GM23338 (cell line): ENCODE measurements around the gene ALOX12. TPM values are rescaled to one million over a fixed set of nuclear protein-coding genes. Genes with fewer than 3 reads are reported as not detected.

ENCODE experiments used
- ATAC-seq: fragments of 200-7000 bp; cut with Tn5 transposase; 3 replicates; pipeline ENCODE4 v1.9.1; 2020
- DNase-seq: peaks from one replicate; pipeline ENCODE4 v3.0.0-alpha.2; 2015; ENCODE audit warnings: low spot score
- H2AFZ ChIP-seq: fragments of 200-600 bp; sonication (generic); 2 replicates; pipeline ENCODE4 v1.8.0; 2016; ENCODE audit warnings: antibody characterized with exemption, mild to moderate bottlenecking, moderate library complexity
- H3F3A ChIP-seq: fragments of 200-600 bp; sonication (generic); replicated peaks from 2 replicates; pipeline ENCODE4 v1.8.0; 2017; ENCODE audit warnings: antibody characterized with exemption, mixed run types, low read depth
- H3K27ac ChIP-seq: fragments of 200-600 bp; sonication (generic); 2 replicates; pipeline ENCODE4 v1.6.1; 2016; ENCODE audit warnings: low read depth
- H3K27me3 ChIP-seq: fragments of 200-600 bp; sonication (generic); 2 replicates; pipeline ENCODE4 v1.8.0; 2016; ENCODE audit warnings: mild to moderate bottlenecking, mixed run types, moderate library complexity; ENCODE audit not compliant: insufficient read depth
- H3K36me3 ChIP-seq: fragments of 200-600 bp; sonication (generic); 2 replicates; pipeline ENCODE4 v1.8.0; 2016; ENCODE audit warnings: mild to moderate bottlenecking; ENCODE audit not compliant: insufficient read depth
- H3K4me1 ChIP-seq: fragments of 200-600 bp; sonication (generic); 2 replicates; pipeline ENCODE4 v1.8.0; 2016; ENCODE audit warnings: mild to moderate bottlenecking, moderate library complexity; ENCODE audit not compliant: insufficient read depth
- H3K4me2 ChIP-seq: fragments of 200-600 bp; sonication (generic); 2 replicates; pipeline ENCODE4 v1.7.1; 2017; ENCODE audit warnings: mixed run types
- H3K4me3 ChIP-seq: fragments of 200-600 bp; sonication (generic); 2 replicates; pipeline ENCODE4 v1.6.1; 2016; ENCODE audit warnings: mixed run types
- H3K79me2 ChIP-seq: fragments of 200-600 bp; sonication (generic); replicated peaks from 2 replicates; pipeline ENCODE4 v1.8.0; 2017; ENCODE audit warnings: mild to moderate bottlenecking; ENCODE audit not compliant: insufficient read depth
- H3K9me2 ChIP-seq: fragments of 200-600 bp; sonication (generic); 2 replicates; pipeline ENCODE4 v1.8.0; 2017; ENCODE audit not compliant: insufficient read depth
- H4K20me1 ChIP-seq: fragments of 200-600 bp; sonication (generic); replicated peaks from 2 replicates; pipeline ENCODE4 v1.8.0; 2017; ENCODE audit warnings: mild to moderate bottlenecking; ENCODE audit not compliant: insufficient read depth
- H3K27ac Mint-ChIP-seq: 2 replicates; pipeline ENCODE4 v1.8.0; 2020; ENCODE audit warnings: inconsistent platforms, mild to moderate bottlenecking, moderate library complexity, mixed read lengths
- H3K27me3 Mint-ChIP-seq: 3 replicates; pipeline ENCODE4 v1.8.0; 2022; ENCODE audit warnings: low read depth, mild to moderate bottlenecking, moderate library complexity, mixed read lengths, inconsistent platforms; ENCODE audit not compliant: insufficient read depth, poor library complexity
- H3K36me3 Mint-ChIP-seq: 3 replicates; pipeline ENCODE4 v1.8.0; 2021; ENCODE audit warnings: low read depth, mild to moderate bottlenecking, inconsistent platforms, moderate library complexity, mixed read lengths
- H3K4me1 Mint-ChIP-seq: 3 replicates; pipeline ENCODE4 v1.8.0; 2020; ENCODE audit warnings: mild to moderate bottlenecking, inconsistent platforms, mixed read lengths
- H3K4me3 Mint-ChIP-seq: 3 replicates; pipeline ENCODE4 v1.8.0; 2021; ENCODE audit warnings: moderate library complexity, mild to moderate bottlenecking, inconsistent platforms, mixed read lengths
- H3K9me3 Mint-ChIP-seq: 3 replicates; pipeline ENCODE4 v1.8.0; 2020; ENCODE audit warnings: moderate library complexity, mild to moderate bottlenecking, inconsistent platforms, mixed read lengths
- JUNB ChIP-seq: IDR thresholded peaks from one replicate; pipeline ENCODE4 v1.6.1; 2016; ENCODE audit warnings: antibody characterized with exemption; ENCODE audit not compliant: unreplicated experiment
- STAT1 ChIP-seq: IDR thresholded peaks from one replicate; pipeline ENCODE4 v1.6.1; 2016; ENCODE audit warnings: antibody characterized with exemption; ENCODE audit not compliant: unreplicated experiment
- polyA plus RNA-seq: library from polyadenylated mRNA; unstranded; fragments of >200 nt; fragmentation: Nextera tagmentation; extraction: Ambion mirVana; gene quantifications from 2 replicates; pipeline ENCODE4 v1.2.1, GENCODE V29; 2016
- total RNA-seq: library from RNA; depleted of rRNA; stranded (reverse); fragments of >200 nt; shearing (Covaris generic); gene quantifications from 2 replicates; pipeline ENCODE4 v1.2.3, GENCODE V29; 2014
- TF ChIP-seq, protein P1 (sequence below): IDR thresholded peaks from one replicate; pipeline ENCODE4 v1.6.1; 2018; ENCODE audit warnings: antibody characterized with exemption; ENCODE audit not compliant: unreplicated experiment
- TF ChIP-seq, protein P2 (sequence below), 2 experiments: fragments of 200-600 bp in 1 of 2; sonication (generic) in 1 of 2; conservative IDR thresholded peaks; 2 replicates each; pipeline versions ENCODE4 v1.5.1 to v1.6.1; 2016 to 2017; ENCODE audit warnings: antibody characterized with exemption in 2 of 2, low read depth in 2 of 2, mild to moderate bottlenecking in 2 of 2, moderate library complexity in 1 of 2

Gene ALOX12
- total and polyA plus RNA-seq, 2 experiments from 2014 or later, result 1.2 to 1.8 TPM

- ATAC-seq, result no peak
- H3K9me3 Mint-ChIP-seq, result no peaks in the 10 kb centered on the region
- H2AFZ ChIP-seq, result no peak overlapping the region
- TF ChIP-seq, protein P1, sequence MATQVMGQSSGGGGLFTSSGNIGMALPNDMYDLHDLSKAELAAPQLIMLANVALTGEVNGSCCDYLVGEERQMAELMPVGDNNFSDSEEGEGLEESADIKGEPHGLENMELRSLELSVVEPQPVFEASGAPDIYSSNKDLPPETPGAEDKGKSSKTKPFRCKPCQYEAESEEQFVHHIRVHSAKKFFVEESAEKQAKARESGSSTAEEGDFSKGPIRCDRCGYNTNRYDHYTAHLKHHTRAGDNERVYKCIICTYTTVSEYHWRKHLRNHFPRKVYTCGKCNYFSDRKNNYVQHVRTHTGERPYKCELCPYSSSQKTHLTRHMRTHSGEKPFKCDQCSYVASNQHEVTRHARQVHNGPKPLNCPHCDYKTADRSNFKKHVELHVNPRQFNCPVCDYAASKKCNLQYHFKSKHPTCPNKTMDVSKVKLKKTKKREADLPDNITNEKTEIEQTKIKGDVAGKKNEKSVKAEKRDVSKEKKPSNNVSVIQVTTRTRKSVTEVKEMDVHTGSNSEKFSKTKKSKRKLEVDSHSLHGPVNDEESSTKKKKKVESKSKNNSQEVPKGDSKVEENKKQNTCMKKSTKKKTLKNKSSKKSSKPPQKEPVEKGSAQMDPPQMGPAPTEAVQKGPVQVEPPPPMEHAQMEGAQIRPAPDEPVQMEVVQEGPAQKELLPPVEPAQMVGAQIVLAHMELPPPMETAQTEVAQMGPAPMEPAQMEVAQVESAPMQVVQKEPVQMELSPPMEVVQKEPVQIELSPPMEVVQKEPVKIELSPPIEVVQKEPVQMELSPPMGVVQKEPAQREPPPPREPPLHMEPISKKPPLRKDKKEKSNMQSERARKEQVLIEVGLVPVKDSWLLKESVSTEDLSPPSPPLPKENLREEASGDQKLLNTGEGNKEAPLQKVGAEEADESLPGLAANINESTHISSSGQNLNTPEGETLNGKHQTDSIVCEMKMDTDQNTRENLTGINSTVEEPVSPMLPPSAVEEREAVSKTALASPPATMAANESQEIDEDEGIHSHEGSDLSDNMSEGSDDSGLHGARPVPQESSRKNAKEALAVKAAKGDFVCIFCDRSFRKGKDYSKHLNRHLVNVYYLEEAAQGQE, result no peak
- TF ChIP-seq STAT1, result no peak
- TF ChIP-seq JUNB, result no peak
- TF ChIP-seq, protein P2, sequence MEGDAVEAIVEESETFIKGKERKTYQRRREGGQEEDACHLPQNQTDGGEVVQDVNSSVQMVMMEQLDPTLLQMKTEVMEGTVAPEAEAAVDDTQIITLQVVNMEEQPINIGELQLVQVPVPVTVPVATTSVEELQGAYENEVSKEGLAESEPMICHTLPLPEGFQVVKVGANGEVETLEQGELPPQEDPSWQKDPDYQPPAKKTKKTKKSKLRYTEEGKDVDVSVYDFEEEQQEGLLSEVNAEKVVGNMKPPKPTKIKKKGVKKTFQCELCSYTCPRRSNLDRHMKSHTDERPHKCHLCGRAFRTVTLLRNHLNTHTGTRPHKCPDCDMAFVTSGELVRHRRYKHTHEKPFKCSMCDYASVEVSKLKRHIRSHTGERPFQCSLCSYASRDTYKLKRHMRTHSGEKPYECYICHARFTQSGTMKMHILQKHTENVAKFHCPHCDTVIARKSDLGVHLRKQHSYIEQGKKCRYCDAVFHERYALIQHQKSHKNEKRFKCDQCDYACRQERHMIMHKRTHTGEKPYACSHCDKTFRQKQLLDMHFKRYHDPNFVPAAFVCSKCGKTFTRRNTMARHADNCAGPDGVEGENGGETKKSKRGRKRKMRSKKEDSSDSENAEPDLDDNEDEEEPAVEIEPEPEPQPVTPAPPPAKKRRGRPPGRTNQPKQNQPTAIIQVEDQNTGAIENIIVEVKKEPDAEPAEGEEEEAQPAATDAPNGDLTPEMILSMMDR (conservative IDR thresholded peaks at IDR 0.05; ENCODE audit: low read depth in 2 of 2), result no peak
- H3K4me1 Mint-ChIP-seq, result no peaks in the 10 kb centered on the region; the same call in 2 of the 3 replicates
- no peaks in the 10 kb centered on the region for H3K36me3 ChIP-seq
- H3K27me3 Mint-ChIP-seq, result peaks cover 9% of the 10 kb centered on the region
- H3K4me3 ChIP-seq, result no peak overlapping the region
- no peak overlapping the region for H3K4me3 Mint-ChIP-seq
- no peaks in the 10 kb centered on the region for H3K9me2 ChIP-seq
- peaks cover 12% of the 10 kb centered on the region for H3K36me3 Mint-ChIP-seq
- H3K4me2 ChIP-seq, result no peak overlapping the region
- 0 out of 2 replicates have a peak, but pooled peaks cover 2% of the 10 kb centered on the region for H3F3A ChIP-seq
- H3K27ac ChIP-seq, result no peak overlapping the region
- DNase-seq, result no peak
- no peaks in the 10 kb centered on the region for H3K79me2 ChIP-seq
- peaks cover 9% of the 10 kb centered on the region for H3K27me3 ChIP-seq
- H3K27ac Mint-ChIP-seq, result no peak overlapping the region
- H3K4me1 ChIP-seq, result no peaks in the 10 kb centered on the region
- H4K20me1 ChIP-seq, result peaks cover 11% of the 10 kb centered on the region; the same call in 1 of the 2 replicates
Observed at GRCh38 chr17:7002288-7003047, 6.6 kb downstream of the ALOX12 start.

DNA sequence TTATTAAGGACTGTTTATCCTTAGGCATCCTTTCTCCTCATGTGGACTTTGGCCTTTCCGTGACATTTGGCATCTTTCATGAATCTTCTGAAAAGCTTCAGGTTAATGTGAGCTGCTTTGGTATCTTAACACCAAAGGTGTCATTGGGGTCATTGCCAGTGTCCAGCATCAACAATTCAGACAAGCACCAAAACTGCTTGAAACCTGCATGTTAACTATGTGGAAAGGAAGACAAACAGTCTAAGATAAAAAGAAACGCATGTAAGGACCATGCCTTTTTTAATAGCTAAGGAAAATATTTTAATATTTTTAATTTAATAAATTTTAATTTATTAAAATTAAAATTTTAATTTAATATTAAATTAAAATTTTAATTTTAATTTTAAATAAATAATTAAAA, 7.9 kb downstream of the ALOX12 start:
- TF ChIP-seq STAT1, result no peak
- Histone ChIP-seq H3K4me1 (no peaks in the 10 kb centered on the region), H3K4me2 (no peak overlapping the region), H3K27ac (no peak overlapping the region), H3K9me2 (no peaks in the 10 kb centered on the region), H2AFZ (no peak overlapping the region), H3K79me2 (no peaks in the 10 kb centered on the region; the same call in 1 of the 2 replicates), H3K27me3 (no peaks in the 10 kb centered on the region), H4K20me1 (peaks cover 11% of the 10 kb centered on the region; the same call in 1 of the 2 replicates), H3F3A (0 out of 2 replicates have a peak, but pooled peaks cover 2% of the 10 kb centered on the region), H3K36me3 (no peaks in the 10 kb centered on the region), H3K4me3 (no peak overlapping the region)
- Mint-ChIP-seq H3K36me3 (peaks cover 6% of the 10 kb centered on the region; the same call in 2 of the 3 replicates), H3K27ac (no peak overlapping the region), H3K4me3 (no peak overlapping the region), H3K9me3 (no peaks in the 10 kb centered on the region), H3K4me1 (no peaks in the 10 kb centered on the region), H3K27me3 (peaks cover 3% of the 10 kb centered on the region)
- ATAC-seq, result no peak
- no peak for DNase-seq
